Skeletal muscle cell (primary cell): Measurements from ENCODE around the gene ANKRD36C.
"Not testable (repeated sequence)": the region's sequence is repeated elsewhere in the genome, so short reads cannot be mapped to it uniquely, and the experiment has no call there.

Experiments used
- DNase-seq: peaks from one replicate; pipeline ENCODE4 v3.0.0-alpha.2; 2010; ENCODE audit warnings: low read depth
- H3K4me3 ChIP-seq: 2 replicates; pipeline ENCODE4 v1.5.1; 2011; ENCODE audit warnings: low read depth, mild to moderate bottlenecking, control low read depth, low read length, moderate library complexity

The ANKRD36C gene

GRCh38 chr2:95834077-95835013 lies 157.3 kb downstream of the ANKRD36C start:
- DNase-seq = not testable (repeated sequence)

GRCh38 chr2:95824218-95824617 lies 167.4 kb downstream of the ANKRD36C start:
- not testable (repeated sequence) for DNase-seq, H3K4me3 ChIP-seq

More at GRCh38 chr2:95834077-95835013, 157.3 kb downstream of the ANKRD36C start:
- not testable (repeated sequence) for H3K4me3 ChIP-seq

GRCh38 chr2:95817521-95817920 lies 174.1 kb downstream of the ANKRD36C start:
- H3K4me3 ChIP-seq, DNase-seq: not testable (repeated sequence)

- not testable (repeated sequence) for H3K4me3 ChIP-seq
- peak; percentile 9 for DNase-seq
These were observed 178.3 kb downstream of the ANKRD36C start for GRCh38 chr2:95813311-95813710.

- H3K4me3 ChIP-seq = no peak overlapping the region
- no peak for DNase-seq
These were observed 191.7 kb downstream of the ANKRD36C start for GRCh38 chr2:95799892-95800291.

GRCh38 chr2:95799147-95799889 lies 192.3 kb downstream of the ANKRD36C start:
- DNase-seq, H3K4me3 ChIP-seq: not testable (repeated sequence)

GRCh38 chr2:95796249-95797099 lies 195.2 kb downstream of the ANKRD36C start:
- not testable (repeated sequence) for DNase-seq

GRCh38 chr2:95793970-95794369 lies 197.7 kb downstream of the ANKRD36C start:
- not testable (repeated sequence) for DNase-seq

More at GRCh38 chr2:95796249-95797099, 195.2 kb downstream of the ANKRD36C start:
- H3K4me3 ChIP-seq = not testable (repeated sequence)

GRCh38 chr2:95790180-95790579 lies 201.4 kb downstream of the ANKRD36C start:
- not testable (repeated sequence) for H3K4me3 ChIP-seq, DNase-seq

More at GRCh38 chr2:95793970-95794369, 197.7 kb downstream of the ANKRD36C start:
- not testable (repeated sequence) for H3K4me3 ChIP-seq

GRCh38 chr2:95789385-95789784 lies 202.2 kb downstream of the ANKRD36C start:
- not testable (repeated sequence) for H3K4me3 ChIP-seq, DNase-seq

- not testable (repeated sequence) for H3K4me3 ChIP-seq, DNase-seq
These were observed 203.0 kb downstream of the ANKRD36C start for GRCh38 chr2:95788642-95789041.
